Stimulated activated CD4-positive, alpha-beta T cell treated with anti-CD3 and anti-CD28 coated beads, Interleukin-1b, Interleukin-23, amount 100 ng/mL, for 4 hours (primary cell): ENCODE data around the gene PCDHA1.

ENCODE experiments used
- DNase-seq, 2 donors: peaks; one replicate each; pipeline ENCODE4 v3.0.0-alpha.2; 2020; ENCODE audit warnings: low read depth in 2 of 2

PCDHA1 gene

GRCh38 chr5:140923601-140924000 lies 137.7 kb downstream of the PCDHA1 start:
- no peak for DNase-seq

GRCh38 chr5:140925806-140926442 lies 140.0 kb downstream of the PCDHA1 start, which contains the start of gene PCDHAC1:
Gene PCDHAC1 (plus strand): TSS chr5:140926299. CDS start chr5:140926893, 594 bp downstream.
- DNase-seq: no peak

GRCh38 chr5:140926443-140927227 lies 140.7 kb downstream of the PCDHA1 start:
- peak in 1 of 2 donors; percentile 22 for DNase-seq

DNA sequence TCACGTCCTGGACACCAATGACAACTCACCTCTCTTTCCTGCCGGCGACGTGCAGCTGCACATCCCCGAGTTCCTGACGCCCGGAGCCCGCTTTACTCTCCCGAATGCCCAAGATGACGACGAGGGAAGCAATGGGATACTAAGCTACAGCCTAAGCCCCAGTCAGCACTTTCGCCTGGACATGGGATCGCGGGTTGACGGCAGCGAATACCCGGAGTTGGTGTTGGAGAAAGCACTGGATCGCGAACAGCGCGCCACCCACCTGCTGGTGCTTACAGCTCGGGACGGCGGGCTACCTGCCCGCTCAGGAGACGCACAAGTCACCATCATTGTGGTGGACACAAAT lies 141.3 kb downstream of the PCDHA1 start:
- no peak for DNase-seq

GRCh38 chr5:140934964-140935606 lies 149.1 kb downstream of the PCDHA1 start:
- no peak for DNase-seq

DNA sequence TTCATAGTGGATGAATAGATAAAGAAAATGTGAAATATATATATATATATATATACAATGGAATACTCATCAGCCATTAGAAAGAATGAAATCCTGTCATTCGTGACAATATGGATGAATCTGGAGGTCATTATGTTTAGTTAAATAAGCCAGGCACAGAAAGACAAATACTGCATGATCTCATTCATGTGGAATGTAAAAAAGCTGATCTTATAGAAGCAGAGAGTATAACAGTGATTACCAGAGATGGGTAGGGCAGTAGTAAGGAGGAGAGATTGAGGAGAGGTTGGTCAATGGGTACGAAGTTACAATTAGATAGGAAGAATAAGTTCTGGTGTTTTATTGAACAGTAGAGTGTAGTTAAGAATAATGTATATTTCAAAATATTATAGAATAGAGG lies 160.6 kb downstream of the PCDHA1 start:
- DNase-seq: no peak

DNA sequence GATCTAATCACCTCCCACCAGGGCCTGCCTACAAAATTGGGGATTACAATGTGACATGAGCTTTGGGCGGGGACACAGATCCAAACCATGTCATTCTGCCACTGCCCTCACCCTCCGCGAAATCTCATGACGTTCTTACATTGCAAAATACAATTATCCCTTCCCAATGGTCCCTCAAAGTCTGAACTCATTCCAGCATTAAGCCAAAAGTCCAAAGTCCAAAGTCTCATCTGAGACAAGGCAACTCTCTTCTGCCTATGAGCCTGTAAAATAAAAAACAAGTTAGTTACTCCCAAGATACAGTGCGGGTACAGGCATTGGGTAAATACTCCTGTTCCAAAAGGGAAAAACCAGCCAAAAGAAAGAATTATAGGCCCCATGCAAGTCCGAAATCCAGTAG lies 165.7 kb downstream of the PCDHA1 start:
- no peak for DNase-seq

- no peak for DNase-seq
Measured at GRCh38 chr5:140953234-140953633, 167.3 kb downstream of the PCDHA1 start.

DNA sequence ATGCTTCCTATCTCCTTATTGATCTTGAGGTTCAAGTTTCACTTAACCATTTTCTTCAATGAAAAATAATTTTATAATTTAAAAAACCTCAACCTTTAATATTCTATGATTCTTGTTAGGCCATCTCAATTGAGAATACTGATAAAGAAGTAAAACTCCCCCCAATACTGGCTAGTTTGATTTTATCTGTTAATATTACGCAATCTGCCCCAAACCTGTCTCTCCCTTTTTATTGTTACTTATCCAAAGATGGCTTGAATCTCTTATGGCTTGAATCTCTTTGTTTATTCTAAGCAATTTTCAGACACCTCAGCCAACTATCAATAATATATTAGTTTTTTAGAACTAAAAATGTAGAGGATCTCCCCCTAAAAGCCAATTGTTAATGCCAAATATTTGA lies 176.2 kb downstream of the PCDHA1 start:
- no peak for DNase-seq

- DNase-seq: no peak
Measured at GRCh38 chr5:140964356-140964755, 178.4 kb downstream of the PCDHA1 start.

GRCh38 chr5:140965905-140966292 lies 180.0 kb downstream of the PCDHA1 start:
- DNase-seq: no peak

- no peak for DNase-seq
Measured at GRCh38 chr5:140966293-140967225, 180.6 kb downstream of the PCDHA1 start, which contains the start of gene PCDHAC2. Gene PCDHAC2 (plus strand): TSS chr5:140966476. CDS start chr5:140966767, 291 bp downstream.

GRCh38 chr5:140967226-140967893 lies 181.4 kb downstream of the PCDHA1 start:
- DNase-seq: no peak

DNA sequence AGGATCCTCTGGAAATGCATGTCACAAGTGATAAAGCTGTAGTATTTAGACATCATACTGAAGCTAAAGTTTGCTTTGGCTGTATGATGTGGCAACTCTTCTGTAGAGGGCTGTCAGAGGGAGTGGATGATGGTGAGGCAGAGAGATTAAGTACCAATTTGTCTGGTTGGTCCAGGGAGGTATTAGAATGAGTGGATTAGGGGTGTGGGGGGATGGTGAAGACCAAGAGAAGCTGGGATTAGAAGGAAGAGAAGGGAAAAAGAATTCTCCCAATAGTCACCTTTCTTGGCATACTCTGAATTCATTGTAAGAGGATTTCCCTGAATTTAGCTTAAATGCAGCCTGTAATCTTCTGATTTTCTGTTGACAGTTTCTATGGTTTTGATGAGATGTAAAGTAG lies 183.9 kb downstream of the PCDHA1 start:
- no peak for DNase-seq

DNA sequence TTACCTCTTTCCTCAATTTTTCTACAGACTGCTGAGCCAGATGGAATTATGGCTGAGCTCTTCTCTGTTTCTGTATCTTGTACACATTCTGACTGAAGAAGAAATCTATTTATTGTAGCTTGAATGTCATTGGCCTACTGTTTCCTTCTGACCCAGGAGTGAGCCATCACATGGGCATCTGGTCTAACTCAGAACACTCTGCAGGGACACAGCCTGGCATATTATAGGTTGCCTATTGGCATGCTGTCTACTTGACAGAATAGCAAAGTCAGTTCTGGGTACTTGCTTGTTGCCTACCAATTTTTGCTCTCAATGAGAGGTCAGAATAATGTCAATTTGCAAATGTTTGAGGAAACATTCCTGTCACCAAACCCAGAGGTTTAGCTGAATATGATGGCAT lies 187.6 kb downstream of the PCDHA1 start:
- DNase-seq: no peak

DNA sequence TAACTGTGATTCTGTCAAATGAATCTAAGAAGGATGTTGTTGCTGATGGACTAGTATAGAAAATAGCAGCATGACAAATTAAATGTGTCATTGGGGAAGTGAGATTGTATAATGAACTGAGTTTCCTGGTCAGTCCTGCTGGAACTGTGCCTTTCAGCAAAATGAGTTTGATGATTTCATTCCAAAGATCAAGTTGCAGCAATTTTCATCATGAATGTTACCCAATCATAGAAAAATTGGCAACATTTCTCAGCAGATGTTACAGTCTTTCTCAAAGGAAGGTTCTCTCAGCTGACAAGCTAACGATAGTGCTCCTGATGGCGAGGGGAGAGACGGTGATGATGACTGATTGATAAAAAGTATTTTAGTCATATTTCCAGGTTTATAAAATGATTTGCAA lies 191.1 kb downstream of the PCDHA1 start:
- no peak for DNase-seq

DNA sequence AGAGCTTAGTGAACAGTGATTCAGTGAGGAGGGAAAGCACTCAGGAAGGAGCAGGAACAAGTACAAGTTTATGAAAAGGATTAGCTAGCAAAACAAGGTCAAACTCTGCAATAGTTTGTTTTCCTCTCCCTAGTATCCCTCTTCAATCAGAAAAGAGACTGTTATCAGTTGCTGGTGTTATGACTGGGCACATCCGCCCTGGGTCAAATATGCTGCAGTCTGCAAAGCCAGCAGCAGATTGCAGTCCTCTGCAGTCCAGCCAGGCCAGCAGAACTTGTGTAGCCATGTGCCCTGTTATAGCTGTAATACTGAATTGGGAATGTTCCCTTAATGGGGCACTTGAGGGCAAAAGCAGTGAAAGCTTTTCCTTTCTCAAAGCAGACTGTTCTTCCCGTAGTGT lies 192.3 kb downstream of the PCDHA1 start:
- DNase-seq: no peak

GRCh38 chr5:140978983-140979382 lies 193.0 kb downstream of the PCDHA1 start:
- no peak for DNase-seq

DNA sequence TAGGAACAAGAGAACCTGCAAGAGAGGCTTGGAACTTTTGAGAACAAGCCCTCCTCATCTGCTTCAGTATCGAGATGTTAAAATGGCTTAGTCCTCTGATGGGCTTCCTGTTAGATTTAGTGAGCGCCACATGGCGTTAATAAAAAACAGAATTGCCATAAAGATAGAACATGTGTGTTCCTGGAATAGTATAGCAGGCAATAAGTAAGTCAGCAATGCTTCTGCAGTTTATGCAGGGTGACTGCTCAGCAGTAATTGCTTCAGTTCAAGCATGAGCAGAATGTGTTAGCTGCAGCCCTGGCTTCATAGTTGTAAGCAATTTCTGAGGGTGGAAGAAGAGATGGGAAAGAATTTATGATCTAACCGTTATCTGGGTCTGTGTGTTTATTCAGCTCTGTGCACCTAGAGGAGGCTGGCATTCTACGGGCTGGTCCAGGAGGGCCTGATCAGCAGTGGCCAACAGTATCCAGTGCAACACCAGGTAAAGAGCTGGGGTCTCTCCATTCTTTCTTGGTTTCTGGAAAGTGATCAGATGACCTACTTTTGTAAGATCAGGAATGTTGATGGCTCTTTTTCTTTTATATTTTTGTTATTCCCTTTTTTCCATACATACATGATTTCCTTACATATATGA lies 196.3 kb downstream of the PCDHA1 start:
- DNase-seq: no peak

GRCh38 chr5:140986117-140986521 lies 200.2 kb downstream of the PCDHA1 start:
- DNase-seq: no peak

- no peak for DNase-seq
Measured at GRCh38 chr5:140988100-140988499, 202.2 kb downstream of the PCDHA1 start.
